Parathyroid adenoma (tissue), 2 donors: ENCODE results near the gene BAZ2B.

Experiments used
- H2AFZ ChIP-seq: fragments of 300-600 bp; sonication (generic); one replicate; pipeline ENCODE4 v1.7.0; 2017; ENCODE audit warnings: antibody characterized with exemption, mild to moderate bottlenecking
- H3K27ac ChIP-seq: fragments of 300-600 bp; sonication (generic); one replicate; pipeline ENCODE4 v1.7.0; 2017
- H3K27me3 ChIP-seq: fragments of 300-600 bp; sonication (generic); one replicate; pipeline ENCODE4 v1.7.0; 2017; ENCODE audit warnings: low read length; ENCODE audit not compliant: control insufficient read depth, insufficient read depth
- H3K36me3 ChIP-seq: fragments of 300-600 bp; sonication (generic); one replicate; pipeline ENCODE4 v1.7.0; 2017; ENCODE audit warnings: low read length; ENCODE audit not compliant: control insufficient read depth, insufficient read depth
- H3K4me1 ChIP-seq: fragments of 300-600 bp; sonication (generic); one replicate; pipeline ENCODE4 v1.7.0; 2017; ENCODE audit warnings: control low read depth
- H3K4me2 ChIP-seq: fragments of 300-600 bp; sonication (generic); one replicate; pipeline ENCODE4 v1.7.0; 2017; ENCODE audit warnings: low read length
- H3K4me3 ChIP-seq: fragments of 300-600 bp; sonication (generic); one replicate; pipeline ENCODE4 v1.7.0; 2017; ENCODE audit warnings: low read depth, low read length
- H3K79me2 ChIP-seq: fragments of 300-600 bp; sonication (generic); one replicate; pipeline ENCODE4 v1.7.0; 2017; ENCODE audit warnings: control low read depth
- H3K9ac ChIP-seq: fragments of 300-600 bp; sonication (generic); one replicate; pipeline ENCODE4 v1.7.0; 2017; ENCODE audit warnings: mild to moderate bottlenecking
- H3K9me3 ChIP-seq: fragments of 300-600 bp; sonication (generic); one replicate; pipeline ENCODE4 v1.7.0; 2017; ENCODE audit warnings: low read length; ENCODE audit not compliant: control insufficient read depth
- TF ChIP-seq, protein P1 (sequence below): fragments of 300-600 bp; sonication (generic); IDR thresholded peaks from one replicate; pipeline ENCODE4 v1.7.0; 2017; ENCODE audit warnings: antibody characterized with exemption, mild to moderate bottlenecking
- donor health status: primary hyperparathyroidism.

Gene BAZ2B

GRCh38 chr2:159455330-159455918 lies 160.9 kb downstream of the BAZ2B start:
- H3K27me3 ChIP-seq: no peaks in the 10 kb centered on the region
- no peak overlapping the region for H3K4me3 ChIP-seq
- H3K9me3 ChIP-seq: no peaks in the 10 kb centered on the region
- TF ChIP-seq, protein P1, sequence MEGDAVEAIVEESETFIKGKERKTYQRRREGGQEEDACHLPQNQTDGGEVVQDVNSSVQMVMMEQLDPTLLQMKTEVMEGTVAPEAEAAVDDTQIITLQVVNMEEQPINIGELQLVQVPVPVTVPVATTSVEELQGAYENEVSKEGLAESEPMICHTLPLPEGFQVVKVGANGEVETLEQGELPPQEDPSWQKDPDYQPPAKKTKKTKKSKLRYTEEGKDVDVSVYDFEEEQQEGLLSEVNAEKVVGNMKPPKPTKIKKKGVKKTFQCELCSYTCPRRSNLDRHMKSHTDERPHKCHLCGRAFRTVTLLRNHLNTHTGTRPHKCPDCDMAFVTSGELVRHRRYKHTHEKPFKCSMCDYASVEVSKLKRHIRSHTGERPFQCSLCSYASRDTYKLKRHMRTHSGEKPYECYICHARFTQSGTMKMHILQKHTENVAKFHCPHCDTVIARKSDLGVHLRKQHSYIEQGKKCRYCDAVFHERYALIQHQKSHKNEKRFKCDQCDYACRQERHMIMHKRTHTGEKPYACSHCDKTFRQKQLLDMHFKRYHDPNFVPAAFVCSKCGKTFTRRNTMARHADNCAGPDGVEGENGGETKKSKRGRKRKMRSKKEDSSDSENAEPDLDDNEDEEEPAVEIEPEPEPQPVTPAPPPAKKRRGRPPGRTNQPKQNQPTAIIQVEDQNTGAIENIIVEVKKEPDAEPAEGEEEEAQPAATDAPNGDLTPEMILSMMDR: no peak
- no peak overlapping the region for H3K9ac ChIP-seq
- H2AFZ ChIP-seq: no peak overlapping the region
- H3K36me3 ChIP-seq: no peaks in the 10 kb centered on the region
- no peak overlapping the region for H3K4me2 ChIP-seq
- no peaks in the 10 kb centered on the region for H3K4me1 ChIP-seq
- H3K79me2 ChIP-seq: no peaks in the 10 kb centered on the region
- no peak overlapping the region for H3K27ac ChIP-seq

- TF ChIP-seq, protein P1: no peak
Measured at GRCh38 chr2:159454185-159454584, 162.2 kb downstream of the BAZ2B start.

GRCh38 chr2:159450180-159450579 lies 166.2 kb downstream of the BAZ2B start:
- H3K27ac ChIP-seq: no peak overlapping the region
- H3K36me3 ChIP-seq: no peaks in the 10 kb centered on the region
- H3K9me3 ChIP-seq: no peaks in the 10 kb centered on the region
- TF ChIP-seq, protein P1: no peak
- H3K4me2 ChIP-seq: no peak overlapping the region
- H3K9ac ChIP-seq: no peak overlapping the region
- no peak overlapping the region for H3K4me3 ChIP-seq
- H3K79me2 ChIP-seq: no peaks in the 10 kb centered on the region
- H3K27me3 ChIP-seq: no peaks in the 10 kb centered on the region
- no peaks in the 10 kb centered on the region for H3K4me1 ChIP-seq
- H2AFZ ChIP-seq: no peak overlapping the region

More at GRCh38 chr2:159454185-159454584, 162.2 kb downstream of the BAZ2B start:
- H3K9me3 ChIP-seq: no peaks in the 10 kb centered on the region
- H2AFZ ChIP-seq: no peak overlapping the region
- no peak overlapping the region for H3K4me3 ChIP-seq
- H3K27ac ChIP-seq: no peak overlapping the region
- no peaks in the 10 kb centered on the region for H3K27me3 ChIP-seq
- no peaks in the 10 kb centered on the region for H3K36me3 ChIP-seq
- no peak overlapping the region for H3K9ac ChIP-seq
- H3K4me2 ChIP-seq: no peak overlapping the region
- H3K4me1 ChIP-seq: no peaks in the 10 kb centered on the region
- H3K79me2 ChIP-seq: no peaks in the 10 kb centered on the region

DNA sequence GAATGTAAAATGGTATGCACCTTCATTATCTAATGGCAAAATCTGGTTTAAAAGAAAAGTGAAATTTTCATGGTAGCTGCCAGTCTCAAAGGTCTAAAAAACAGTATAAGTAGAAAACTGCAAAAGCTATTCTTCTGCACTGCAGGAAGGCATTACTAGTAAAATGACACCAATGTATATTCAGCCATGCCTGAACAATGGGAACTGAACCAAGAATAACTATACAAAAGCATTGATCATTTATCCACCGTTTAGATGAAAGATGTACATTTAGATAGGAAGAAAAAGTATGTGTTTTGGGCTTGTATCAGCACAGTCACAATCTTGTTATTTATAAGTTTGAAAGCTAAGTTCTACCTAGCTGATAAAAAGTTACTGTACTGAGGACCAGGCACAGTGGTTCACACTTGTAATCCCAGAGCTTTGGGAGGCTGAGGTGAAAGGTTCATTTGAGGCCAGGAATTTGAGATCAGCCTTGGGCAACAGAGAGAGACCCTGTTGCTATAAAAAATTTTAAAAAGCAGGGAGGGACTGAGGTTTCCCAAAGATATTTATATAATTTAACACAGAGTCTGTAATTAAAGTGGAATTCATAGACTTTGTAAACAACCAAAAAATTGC lies 166.7 kb downstream of the BAZ2B start:
- Histone ChIP-seq H3K36me3 (no peaks in the 10 kb centered on the region), H3K27ac (no peak overlapping the region), H3K4me3 (no peak overlapping the region), H3K79me2 (no peaks in the 10 kb centered on the region), H3K4me1 (no peaks in the 10 kb centered on the region), H3K4me2 (no peak overlapping the region), H2AFZ (no peak overlapping the region), H3K9ac (no peak overlapping the region), H3K27me3 (no peaks in the 10 kb centered on the region), H3K9me3 (no peaks in the 10 kb centered on the region)
- TF ChIP-seq, protein P1: no peak

DNA sequence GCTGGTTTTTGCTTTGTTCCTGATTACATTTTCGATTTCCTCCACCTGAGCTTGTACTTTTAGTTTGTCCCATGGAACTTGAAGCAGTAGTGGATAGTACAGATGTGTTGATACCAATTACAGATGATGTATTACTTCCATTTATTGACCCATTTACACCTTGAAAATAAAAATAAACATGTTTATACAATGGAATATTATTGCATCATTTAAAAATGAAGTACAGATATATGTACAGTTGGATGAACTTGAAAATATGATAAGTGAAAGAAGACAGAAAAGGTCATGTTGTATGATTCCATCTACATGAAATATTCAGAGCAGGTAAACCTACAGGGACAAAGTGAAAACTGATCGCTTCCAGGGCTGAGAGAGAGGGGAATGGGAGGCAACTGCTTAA lies 169.5 kb downstream of the BAZ2B start:
- TF ChIP-seq, protein P1: no peak
- Histone ChIP-seq H3K4me2 (no peak overlapping the region), H3K4me1 (no peaks in the 10 kb centered on the region), H3K9ac (no peak overlapping the region), H3K36me3 (no peaks in the 10 kb centered on the region), H3K9me3 (no peaks in the 10 kb centered on the region), H3K79me2 (no peaks in the 10 kb centered on the region), H3K27me3 (no peaks in the 10 kb centered on the region), H2AFZ (no peak overlapping the region), H3K4me3 (no peak overlapping the region), H3K27ac (no peak overlapping the region)
